NAMALWA (cell line): Measurements from ENCODE around the gene KLK15.
A peak's percentile ranks its signal among the peaks of the same experiment; 100 is the strongest.

Experiments used
- DNase-seq: peaks from one replicate; pipeline ENCODE4 v3.0.0-alpha.2; 2015; ENCODE audit warnings: low spot score

Gene KLK15

DNA sequence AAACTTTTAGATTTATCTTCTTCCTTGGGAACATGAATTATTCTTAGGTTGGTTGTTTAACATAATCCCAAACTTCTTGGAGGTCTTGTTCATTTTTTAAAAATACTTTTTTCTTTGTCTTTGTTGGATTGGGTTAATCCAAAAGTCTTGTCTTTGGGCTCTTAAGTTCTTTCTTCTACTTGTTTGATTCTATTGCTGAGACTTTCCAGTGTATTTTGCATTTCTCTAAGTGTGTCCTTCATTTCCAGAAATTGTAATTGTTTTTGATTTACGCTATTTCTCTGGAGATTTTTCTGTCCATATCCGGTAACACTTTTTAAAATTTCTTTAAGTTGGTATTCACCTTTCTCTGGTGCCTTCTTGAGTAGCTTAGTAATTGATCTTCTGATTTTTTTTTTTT is 9.8 kb upstream of the KLK15 start:
- no peak for DNase-seq

DNA sequence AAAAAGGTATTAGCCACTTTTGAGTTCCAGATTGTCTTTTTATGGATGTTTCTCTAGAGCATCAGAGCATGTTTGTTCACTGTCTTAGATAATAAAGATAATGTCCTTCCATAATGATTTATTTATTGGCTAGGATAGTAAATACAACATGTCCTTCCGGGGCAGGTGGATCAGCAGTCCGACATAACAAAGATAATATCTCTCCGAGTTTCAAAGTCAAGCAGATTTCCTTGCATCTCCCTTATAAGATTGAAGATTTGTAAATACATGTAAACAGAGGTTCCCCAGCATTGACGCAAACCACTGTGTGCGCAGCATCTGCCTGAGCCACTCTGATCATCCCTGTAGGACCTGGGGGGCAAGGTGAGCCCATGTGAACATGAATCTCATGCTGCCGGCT is 8.8 kb upstream of the KLK15 start:
- DNase-seq = no peak

DNA sequence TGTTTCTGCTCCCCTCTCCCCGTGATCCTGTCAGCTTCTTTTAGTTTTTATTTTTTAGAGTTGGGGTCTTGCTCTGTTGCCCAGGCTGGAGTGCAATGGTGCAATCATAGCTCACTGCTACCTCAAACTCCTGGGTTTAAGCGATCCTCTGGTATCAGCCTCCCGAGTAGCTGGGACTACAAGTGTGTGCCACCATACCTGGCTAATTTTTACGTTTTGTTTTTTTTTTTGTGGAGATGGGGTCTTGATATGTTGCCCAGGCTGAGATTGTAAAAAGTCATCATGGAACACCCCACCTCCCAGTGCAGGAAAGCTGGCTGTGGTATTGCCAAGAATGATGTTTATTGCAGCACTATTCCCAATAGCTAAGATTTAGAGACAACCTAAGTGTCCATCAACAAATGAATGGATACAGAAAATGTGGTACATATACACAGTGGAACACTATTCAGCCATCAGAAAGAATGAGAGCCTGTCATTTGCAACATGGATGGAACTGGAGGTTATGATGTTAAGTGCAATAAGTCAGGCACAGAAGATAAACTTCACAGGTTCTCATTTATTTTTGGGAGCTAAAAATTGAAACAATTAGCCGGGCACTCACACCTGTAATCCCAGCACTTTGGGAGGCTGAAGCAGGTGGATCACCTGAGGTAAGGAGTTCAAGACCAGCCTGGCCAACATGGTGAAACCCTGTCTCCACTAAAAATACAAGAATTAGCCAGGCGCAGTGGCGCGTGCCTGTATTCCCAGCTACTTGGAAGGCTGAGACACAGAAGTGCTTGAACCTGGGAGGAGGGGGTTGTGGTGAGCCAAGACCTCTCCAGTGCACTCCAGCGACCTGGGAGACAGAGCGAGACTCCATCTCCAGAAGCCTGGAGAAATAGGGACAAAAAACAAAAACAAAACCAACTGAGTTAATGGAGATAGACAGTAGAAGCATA is 6.6 kb upstream of the KLK15 start:
- no peak for DNase-seq

DNA sequence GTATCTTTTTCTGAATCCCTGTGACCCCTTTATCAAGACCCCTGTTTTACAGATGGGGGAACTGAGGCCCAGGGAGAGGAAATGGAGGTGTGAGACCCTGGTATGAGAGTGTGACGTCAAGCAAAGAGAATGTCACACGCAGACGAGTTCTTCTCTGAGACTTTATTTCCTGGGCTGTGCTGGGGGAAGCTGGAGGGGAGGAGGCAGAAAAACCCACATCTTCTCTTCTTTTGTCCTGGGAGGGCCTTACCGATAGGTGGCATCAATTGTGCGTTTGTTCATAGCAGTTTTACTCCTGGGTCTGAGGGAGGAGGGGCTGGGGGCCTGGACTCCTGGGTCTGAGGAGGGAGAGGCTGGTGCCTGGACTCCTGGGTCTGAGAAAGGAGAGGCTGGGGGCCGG is 4.9 kb upstream of the KLK15 start:
- peak; percentile 59 for DNase-seq

DNA sequence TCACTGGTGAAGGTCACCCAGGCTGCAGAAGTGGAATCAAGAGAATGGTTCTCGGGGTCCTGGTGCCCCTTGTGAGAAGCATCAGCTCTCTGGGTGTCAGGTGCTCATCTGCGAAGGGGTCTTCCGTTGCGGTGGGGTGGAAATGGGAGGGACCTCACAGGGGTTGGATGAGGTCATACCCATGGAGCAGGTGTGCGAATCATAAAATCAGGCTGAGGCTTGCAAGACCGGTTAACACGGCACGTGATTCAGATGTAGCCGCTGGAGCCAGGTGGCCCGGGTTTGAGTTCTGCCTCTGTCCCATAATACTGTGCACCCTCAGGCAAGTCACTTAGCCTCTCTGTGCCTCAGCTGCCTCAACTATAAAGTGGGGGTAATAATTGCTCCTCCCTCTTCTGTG is 3.9 kb upstream of the KLK15 start:
- peak; percentile 49 for DNase-seq

DNA sequence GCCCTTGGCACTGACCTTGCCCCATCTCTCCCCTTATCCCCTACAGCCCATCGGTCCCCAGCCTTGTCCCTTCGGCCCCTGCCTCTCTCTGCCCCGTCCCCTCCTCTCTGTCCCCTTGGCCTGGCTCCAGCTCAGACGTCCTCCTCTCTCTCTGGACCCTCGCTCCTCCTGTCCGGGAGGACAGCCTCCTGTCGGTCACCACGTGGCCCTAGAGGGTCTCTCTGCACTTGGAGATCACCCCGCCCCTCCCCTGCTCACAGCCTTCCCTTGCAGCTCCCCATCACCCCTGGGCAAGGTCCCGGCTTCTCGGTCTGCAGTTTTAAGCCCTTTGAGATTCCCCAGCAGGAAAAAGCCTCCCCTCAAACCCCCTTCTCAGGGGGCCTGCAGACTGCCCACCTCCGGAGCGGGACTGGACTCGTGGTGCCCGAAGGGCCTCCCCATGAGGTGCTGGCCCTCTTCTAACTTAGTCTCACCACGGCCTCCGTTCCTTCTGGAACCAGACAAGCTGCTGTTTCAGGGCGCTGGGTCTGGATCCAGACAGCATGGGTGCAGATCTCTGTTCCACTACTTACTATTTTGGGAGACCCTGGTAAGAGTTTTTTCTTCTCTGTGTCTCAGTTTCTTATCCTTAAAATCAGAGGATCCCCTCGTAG is 3.3 kb upstream of the KLK15 start:
- no peak for DNase-seq

DNA sequence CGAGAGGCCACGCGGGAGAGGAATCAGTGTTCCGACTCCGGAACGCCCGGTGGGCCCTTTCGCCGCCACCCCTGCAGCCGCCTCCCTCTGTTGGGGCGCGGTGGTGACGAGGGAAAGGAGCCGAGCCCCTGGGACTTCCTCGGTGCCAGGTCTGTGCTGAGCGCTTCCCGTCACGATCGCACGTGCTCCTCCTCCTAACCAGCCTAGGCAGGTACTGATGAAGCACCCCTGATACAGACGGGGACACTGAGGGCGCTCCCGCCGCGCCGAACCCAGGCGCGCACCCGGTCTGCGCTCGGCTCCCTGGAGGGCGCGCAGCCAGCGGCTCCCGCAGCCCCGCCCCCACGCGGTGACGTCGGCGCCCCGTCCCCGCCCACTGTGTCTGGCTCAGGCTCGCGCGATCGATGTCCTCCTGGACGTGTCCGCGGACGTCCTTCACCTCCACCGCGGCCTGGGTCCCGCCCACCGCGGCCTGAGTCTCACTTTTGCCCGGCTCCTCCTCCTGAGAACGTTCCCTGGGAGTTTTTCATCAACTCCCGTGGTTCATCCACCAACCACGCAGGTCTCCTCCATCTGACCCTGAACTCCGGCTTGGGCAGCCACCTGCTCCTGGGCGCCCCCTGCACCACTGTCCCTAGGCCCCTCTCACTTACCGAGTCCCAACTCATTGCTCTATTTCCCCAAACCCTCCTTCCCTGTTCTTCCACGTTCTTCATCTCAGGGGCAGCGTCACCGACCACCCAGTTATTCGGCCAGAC is 2.6 kb upstream of the KLK15 start:
- peak; percentile 70 for DNase-seq

DNA sequence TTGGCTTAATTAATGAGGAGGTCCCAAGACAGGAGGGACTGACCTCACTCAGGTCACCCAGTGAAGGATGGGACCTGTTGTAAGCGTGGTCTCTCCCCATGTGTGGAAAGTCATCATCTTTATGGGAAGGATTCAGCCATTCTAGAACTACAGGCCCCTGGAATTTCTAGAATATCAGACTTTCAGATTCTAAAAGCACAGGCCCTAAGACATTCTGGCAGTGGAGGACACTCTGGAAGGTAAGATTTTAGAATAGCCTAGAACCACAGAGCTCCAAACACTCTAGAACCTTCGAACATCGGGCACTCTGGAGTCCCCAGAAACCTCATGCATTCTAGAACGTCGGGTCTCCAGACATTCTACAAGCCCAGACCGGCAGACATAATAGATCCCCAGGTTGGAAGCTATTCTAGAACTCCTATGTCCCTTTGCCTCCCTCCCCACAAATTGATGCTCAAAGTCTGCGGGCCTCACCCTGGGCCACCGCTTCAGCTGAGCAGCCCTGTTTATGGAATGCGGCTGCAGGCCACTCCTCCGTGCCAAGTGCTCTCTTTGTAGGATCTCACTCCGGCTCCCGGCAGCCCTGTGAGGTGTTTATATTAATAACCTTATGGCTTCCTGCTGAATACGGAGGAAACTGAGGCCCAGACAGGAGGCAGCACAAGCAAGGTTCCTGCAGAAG is 1.9 kb upstream of the KLK15 start:
- no peak for DNase-seq

DNA sequence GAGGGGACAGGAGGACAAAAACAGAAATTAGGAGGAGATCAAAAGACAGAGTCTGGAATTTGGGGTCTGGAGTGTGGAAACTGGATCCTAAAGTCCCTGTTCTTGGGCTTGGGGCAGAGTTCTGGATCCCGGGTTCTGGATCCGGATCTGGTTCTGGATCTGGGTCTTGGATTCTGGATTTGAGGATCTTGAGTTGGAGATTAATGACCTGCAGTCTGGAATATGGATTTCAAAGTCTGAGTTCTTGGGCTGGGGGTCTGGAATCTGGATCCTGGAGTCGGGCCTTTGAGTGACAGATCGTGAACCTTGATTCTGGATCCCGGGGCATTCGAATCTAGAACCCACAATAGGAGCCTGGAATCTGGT is 411 bp upstream of the KLK15 start:
- DNase-seq = no peak

DNA sequence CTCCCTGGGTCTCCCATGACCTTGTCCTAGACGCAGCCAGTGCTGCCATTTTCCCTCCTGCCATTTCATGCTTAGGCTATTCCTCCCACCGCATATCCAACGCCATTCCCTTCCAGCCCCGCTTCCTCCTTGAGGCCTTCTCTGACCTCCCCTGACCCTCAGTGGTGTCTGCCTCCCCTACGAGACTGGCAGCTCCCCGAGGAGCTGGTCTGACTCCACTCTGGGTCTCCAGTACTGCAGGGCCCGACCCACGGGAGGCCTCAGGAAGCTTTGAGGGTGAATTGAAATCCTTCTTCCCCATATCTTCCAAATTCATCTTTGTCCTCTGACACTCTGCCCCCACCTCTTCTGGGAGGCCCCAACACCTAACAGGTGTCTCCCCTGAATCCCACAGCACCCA is 708 bp downstream of the KLK15 start:
- DNase-seq = no peak

DNA sequence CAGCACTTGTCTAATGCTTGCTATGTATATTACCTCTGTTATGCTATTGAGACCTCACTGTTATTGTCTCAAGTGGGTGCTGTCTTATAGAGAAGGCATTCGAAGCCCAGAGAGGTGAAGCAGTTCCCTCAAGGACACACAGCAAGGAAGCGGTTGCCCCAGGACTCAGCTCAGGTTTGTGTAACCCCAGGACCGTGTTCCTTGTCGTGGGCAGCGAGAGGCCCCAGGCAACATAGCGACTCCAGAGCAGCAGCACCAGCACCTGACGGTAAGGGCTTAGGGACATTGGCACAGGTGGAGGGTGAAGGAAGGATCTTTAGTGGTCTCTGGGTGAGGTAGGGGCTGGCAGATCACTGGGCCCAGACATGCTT is 2.4 kb downstream of the KLK15 start:
- DNase-seq = no peak

DNA sequence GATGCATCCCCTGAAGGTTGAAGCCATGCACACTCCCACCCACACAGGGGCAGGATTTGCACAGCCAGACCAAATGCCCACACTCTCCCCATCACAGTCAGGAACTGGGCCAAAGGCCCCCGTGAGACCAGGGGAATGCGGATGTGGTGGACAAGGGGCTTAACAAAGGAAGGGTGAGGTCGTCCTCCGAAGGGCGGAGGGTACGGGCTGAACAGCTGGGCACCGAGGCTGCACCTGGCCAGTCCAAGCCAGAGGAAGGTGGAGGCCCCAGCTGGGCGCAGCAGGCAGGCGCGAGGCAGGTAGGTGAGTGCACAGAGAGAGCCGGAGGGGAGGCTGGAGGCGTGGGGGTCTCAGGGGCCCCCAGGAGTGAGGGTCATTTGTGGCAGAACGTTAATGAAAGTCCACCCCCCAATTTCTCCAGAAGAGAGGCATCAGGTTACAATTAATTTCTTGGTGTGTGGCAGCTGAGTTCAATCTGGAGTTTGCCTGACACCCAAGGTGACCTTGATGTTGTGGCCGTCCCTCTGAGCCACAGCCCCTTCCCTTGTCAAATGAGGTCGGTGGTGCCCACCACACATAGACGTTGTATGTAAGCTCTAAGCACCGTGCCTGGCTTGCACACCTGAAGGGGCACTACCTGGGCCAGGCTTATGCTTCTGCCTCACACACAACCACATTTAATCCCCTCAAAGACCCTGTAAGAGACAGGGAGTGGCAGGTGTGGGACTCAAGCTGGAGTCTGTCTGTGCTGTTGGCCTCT is 2.9 kb downstream of the KLK15 start:
- no peak for DNase-seq

DNA sequence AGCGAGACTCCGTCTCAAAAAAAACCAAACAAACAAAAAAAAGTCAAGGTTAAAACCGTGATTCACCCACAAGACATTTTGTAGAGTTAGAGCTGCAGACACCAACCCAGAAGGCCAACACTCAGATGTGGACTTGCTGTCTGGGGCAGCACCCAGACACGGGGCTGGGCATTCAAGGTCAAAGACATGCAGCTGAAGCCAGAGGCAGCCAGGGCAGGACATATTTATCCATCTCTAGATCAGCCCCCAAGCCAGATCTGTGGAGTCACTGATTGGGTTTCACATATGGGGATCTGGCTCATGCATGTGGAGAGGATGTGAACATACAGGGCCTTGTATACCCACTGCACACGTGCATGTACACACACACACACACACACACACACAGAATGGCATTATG is 3.6 kb downstream of the KLK15 start:
- no peak for DNase-seq

DNA sequence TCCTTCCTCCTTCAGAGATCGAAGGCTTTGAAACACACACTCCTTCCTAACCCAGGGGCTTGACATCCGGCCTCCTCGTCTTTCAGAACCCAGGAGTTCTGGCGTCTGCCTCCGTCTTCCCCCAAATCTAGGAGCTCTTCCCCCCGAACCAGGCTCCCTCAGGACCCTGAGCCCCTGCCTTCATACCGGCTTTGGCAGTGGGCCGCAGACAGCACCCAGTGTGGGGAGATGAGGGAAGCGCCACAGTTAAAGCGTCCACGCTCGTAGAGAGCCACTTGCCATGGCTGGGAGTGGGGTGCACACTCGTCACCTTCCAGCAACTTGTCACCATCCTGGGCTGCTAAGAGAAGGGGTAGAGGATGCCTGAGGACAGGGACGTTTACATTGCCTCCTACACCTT is 5.9 kb downstream of the KLK15 start:
- DNase-seq = no peak

DNA sequence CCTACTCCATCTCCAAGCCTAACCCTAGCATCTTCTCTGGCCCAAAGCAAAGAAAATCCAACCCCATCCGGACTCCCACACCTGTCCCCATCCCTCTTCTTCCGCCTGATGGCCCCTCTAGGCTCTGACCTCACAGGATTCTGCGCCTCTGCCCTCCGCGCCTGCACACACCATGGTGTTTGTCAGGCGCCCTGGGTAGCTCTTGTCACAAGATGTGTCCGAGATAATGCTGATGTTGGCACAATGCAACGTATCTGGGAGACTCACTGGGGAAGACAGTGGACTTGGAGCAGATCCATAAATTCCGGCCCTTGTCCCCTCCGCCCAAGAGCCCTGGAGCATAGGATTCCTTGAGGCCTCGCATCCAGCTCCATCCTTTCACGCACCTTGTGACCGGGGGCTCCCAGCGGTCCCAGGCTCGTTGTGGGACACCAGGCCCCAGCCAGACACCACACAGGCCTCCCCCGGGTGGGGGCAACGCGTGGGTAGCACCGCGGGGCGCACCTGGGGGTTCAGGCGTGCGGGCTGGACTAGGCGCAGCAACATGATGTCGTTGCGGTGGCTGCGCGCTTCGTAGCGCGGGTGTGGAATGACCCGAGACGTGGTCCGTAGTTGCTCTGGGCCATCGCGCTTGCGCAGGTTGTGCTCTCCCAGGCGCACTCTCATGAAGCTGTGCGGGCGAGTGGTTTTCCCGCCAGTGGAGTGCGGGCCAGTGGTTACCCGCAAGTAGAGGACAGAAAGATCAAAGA is 6.7 kb downstream of the KLK15 start:
- DNase-seq = no peak

DNA sequence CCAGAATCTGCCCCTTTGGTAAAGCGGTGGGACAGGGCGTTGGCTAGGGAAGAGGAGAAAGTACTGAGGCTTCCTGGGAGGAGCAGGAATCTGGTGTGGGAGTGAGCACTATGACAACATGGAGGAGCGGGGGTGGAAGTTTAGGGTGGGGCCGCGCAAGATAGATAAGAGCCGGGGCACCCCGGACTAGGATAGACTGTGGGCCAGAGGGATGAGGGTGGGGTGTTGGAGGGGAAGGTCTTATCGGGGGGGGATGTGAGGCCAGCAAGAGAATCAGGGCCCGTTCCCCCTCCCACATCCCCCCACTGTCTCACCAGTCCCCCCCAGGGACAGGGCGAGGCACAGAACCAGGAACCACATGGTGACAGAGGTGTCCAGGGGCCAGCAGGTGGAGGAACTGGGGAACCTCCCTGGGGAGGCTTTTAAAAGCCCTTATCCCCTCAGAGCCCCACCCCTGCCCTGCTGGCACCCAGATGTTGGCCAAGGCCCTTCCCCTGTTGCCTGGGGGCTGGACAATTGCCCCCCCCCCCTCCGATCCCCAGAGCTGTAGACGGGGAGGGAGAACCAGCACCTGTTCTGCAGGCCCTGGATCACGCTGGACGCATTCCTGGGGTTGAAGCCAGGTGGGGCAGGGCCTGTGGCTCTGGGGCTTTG is 9.9 kb downstream of the KLK15 start, which contains the start of gene KLK1:
Gene KLK1 (minus strand): TSS at position 399 of the 654 bp plus-strand sequence. CDS start 39 bp downstream, at position 360.
- no peak for DNase-seq

DNA sequence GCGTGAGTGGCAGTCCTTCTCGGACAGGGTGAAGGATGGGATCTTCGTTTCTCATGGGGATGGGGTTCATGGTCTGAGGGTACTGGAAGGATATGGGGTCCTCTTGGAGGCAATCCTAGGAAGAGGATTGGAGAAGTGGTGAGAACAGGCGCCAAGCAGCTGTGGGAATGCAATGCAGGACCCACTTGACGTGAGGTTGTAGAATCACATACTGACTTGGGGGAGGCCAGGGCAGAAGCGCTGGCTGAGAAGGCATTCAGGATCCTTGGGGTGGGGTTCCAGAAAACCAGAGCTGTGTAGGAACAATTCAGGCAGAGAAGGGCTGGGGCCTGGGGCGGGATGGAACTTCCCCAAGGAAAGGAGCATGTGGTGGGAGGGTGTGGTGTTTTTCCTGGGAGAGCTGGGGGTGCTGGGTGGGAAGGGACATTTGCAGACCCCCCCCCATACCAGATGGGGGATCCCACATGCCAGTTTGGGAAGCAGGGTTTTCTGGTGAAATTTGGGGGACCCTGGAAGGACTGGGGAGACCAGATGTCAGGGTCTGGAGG is 10.6 kb downstream of the KLK15 start:
- DNase-seq = no peak

DNA sequence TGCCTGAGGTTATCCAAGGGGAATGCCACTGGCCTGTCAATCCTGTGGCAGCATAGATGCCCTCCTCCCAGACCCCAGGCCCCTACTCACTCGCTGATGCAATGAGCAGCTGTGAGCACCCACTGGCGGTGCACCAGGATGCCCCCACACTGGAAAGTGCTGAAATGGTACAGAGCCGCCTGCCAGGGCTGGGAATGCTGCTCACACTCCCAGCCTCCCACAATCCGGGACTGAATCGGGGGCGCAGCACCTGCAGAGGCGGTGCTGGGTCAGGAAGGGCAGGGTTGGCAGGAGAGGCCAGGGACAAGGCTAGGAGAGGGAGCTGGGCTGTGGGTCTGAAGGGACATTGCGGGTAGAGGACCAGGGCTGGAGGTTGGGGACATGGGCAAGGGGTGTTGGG is 11.8 kb downstream of the KLK15 start:
- DNase-seq = no peak

DNA sequence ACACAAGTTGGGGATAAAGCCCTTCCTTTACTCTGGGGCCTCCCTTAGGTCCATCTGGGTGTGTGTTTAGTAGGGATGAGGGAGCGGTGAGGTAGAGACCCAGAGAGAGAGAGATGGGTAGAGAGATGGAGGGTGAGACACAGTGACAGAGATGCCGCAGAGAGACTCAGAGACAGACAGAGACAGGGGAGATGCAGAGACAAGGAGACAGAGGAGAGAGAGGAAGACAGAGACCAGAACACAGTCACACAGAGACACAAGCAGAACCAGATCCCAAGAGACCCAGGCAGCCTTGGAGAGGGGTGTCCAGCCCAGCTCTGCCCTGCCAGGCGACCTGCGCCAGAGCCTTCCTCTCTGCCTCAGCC is 12.1 kb downstream of the KLK15 start:
- DNase-seq = no peak
